Neutrophil (primary cell): ENCODE results near the gene MTMR12.

Experiments used
- H3K27ac ChIP-seq: fragments of 200-600 bp; sonication (generic); 2 replicates; pipeline ENCODE4 v1.5.1; 2016; ENCODE audit warnings: mild to moderate bottlenecking, moderate library complexity
- H3K27me3 ChIP-seq: fragments of 200-600 bp; sonication (generic); 2 replicates; pipeline ENCODE4 v1.6.0; 2016; ENCODE audit warnings: mild to moderate bottlenecking
- H3K36me3 ChIP-seq: fragments of 200-600 bp; sonication (generic); 2 replicates; pipeline ENCODE4 v1.5.1; 2017
- H3K4me1 ChIP-seq, 2 experiments: fragments of 200-600 bp in 1 of 2; sonication (generic) in 1 of 2; 1 replicate in 1 of 2; 2 replicates in 1 of 2; pipeline versions ENCODE4 v1.5.1 to v1.6.1; 2013 to 2016; ENCODE audit warnings: low read depth in 1 of 2, low read length in 1 of 2, mild to moderate bottlenecking in 1 of 2, moderate library complexity in 1 of 2; ENCODE audit not compliant: control insufficient read depth in 1 of 2, insufficient read depth in 1 of 2
- H3K4me3 ChIP-seq, 2 experiments: fragments of 200-600 bp in 1 of 2; sonication (generic) in 1 of 2; 1 replicate in 1 of 2; 2 replicates in 1 of 2; pipeline ENCODE4 v1.5.1; 2013 to 2016; ENCODE audit warnings: low read depth in 1 of 2, low read length in 1 of 2, mild to moderate bottlenecking in 1 of 2, moderate library complexity in 1 of 2
- H3K9me3 ChIP-seq: fragments of 200-600 bp; sonication (generic); 2 replicates; pipeline ENCODE4 v1.5.1; 2016
- TF ChIP-seq, protein P1 (sequence below): fragments of 200-600 bp; sonication (generic); IDR thresholded peaks from 2 replicates; pipeline ENCODE4 v1.5.1; 2016; ENCODE audit warnings: antibody characterized with exemption

MTMR12 gene

DNA sequence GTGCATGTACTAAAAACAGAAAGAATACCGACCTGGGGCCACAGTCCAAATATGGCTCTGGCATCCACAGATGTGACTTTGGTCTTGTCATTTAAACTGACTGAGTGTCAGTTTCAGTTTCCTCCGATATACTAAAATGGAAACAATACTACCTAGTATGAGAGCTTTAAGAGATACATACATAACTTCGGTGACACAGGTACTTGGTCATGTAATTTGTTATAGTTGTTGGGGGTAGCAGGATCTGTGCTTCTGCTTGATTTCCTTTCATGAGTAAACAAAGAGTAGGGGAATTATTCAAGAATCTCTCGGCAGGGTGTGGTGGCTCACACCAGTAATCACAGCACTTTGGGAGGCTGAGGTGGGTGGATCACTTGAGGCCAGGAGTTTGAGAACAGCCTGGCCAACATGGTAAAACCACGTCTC, 32.1 kb downstream of the MTMR12 start:
- H3K27me3 ChIP-seq = no peaks in the 10 kb centered on the region
- TF ChIP-seq, protein P1, sequence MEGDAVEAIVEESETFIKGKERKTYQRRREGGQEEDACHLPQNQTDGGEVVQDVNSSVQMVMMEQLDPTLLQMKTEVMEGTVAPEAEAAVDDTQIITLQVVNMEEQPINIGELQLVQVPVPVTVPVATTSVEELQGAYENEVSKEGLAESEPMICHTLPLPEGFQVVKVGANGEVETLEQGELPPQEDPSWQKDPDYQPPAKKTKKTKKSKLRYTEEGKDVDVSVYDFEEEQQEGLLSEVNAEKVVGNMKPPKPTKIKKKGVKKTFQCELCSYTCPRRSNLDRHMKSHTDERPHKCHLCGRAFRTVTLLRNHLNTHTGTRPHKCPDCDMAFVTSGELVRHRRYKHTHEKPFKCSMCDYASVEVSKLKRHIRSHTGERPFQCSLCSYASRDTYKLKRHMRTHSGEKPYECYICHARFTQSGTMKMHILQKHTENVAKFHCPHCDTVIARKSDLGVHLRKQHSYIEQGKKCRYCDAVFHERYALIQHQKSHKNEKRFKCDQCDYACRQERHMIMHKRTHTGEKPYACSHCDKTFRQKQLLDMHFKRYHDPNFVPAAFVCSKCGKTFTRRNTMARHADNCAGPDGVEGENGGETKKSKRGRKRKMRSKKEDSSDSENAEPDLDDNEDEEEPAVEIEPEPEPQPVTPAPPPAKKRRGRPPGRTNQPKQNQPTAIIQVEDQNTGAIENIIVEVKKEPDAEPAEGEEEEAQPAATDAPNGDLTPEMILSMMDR = no peak
- H3K27ac ChIP-seq = no peak overlapping the region
- H3K9me3 ChIP-seq = no peaks in the 10 kb centered on the region
- no peaks in the 10 kb centered on the region for H3K36me3 ChIP-seq
- H3K4me1 ChIP-seq = peaks cover 9 to 12% of the 10 kb centered on the region in 2 experiments
- no peak overlapping the region for H3K4me3 ChIP-seq

DNA sequence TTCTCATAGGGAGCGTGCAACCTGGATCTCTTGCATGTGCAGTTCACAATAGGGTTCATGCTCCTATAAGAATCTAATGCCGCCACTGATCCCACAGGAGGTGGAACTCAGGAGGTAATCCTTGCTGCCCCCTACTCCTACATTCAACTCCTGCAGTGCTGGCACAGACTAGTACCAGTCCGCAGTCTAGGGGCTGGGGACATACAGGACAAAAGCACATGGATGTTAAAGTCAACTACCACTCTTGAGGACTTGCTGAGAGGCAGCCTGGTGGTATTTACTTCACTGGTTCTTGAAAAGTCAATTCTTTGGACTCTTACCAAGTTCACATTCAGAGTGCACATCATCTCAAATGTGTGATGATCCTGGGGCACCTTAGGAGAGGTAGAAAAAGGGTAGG, 33.0 kb downstream of the MTMR12 start:
- Histone ChIP-seq H3K4me1 (peaks cover 9 to 12% of the 10 kb centered on the region in 2 experiments), H3K9me3 (no peaks in the 10 kb centered on the region), H3K27me3 (no peaks in the 10 kb centered on the region), H3K27ac (no peak overlapping the region), H3K4me3 (no peak overlapping the region), H3K36me3 (no peaks in the 10 kb centered on the region)
- TF ChIP-seq, protein P1 = no peak

DNA sequence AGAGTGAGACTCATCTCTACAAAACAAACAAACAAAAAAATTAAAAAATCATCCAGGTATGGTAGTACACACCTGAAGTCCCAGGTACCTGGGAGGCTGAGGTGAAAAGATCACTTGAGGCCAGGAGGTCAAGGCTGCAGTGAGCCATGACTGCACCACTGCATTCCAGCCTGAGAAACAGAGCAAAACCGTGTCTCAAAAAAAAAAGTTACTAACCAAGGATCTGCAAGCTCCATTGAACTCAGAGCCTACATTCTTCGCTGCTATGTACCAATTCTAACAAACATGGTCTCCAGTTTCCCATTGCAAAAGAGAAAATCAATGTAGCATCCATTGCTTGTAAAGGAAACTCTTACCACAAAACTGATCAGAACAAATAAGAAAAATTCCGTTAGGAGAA, 33.5 kb downstream of the MTMR12 start:
- Histone ChIP-seq H3K4me3 (no peak overlapping the region), H3K27ac (no peak overlapping the region), H3K27me3 (no peaks in the 10 kb centered on the region), H3K9me3 (no peaks in the 10 kb centered on the region), H3K36me3 (no peaks in the 10 kb centered on the region), H3K4me1 (peaks cover 9 to 12% of the 10 kb centered on the region in 2 experiments)
- TF ChIP-seq, protein P1 = no peak

DNA sequence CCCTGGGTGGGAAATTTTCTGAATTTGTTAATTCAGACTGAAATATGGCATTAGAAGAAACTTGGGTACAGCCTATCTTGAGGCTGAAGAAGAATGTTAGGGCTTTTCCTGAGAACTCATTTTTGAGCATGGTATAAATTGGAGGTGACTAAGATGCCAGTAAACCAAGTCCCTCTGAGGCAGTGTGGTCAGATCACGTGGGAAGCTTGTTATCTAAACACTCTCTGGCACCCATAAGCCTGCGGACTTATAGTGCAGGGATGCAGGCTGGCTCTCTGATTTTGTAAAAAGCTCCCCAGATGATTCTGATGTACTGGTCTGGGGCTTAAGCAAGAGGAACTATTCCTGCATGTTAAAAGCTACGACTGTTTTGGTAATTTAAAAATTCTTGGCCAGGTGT, 34.3 kb downstream of the MTMR12 start:
- no peaks in the 10 kb centered on the region for H3K9me3 ChIP-seq
- no peaks in the 10 kb centered on the region for H3K27me3 ChIP-seq
- no peak overlapping the region for H3K4me3 ChIP-seq
- H3K27ac ChIP-seq = no peak overlapping the region
- TF ChIP-seq, protein P1 = no peak
- peaks cover 9 to 12% of the 10 kb centered on the region in 2 experiments for H3K4me1 ChIP-seq
- peaks cover 3% of the 10 kb centered on the region for H3K36me3 ChIP-seq

DNA sequence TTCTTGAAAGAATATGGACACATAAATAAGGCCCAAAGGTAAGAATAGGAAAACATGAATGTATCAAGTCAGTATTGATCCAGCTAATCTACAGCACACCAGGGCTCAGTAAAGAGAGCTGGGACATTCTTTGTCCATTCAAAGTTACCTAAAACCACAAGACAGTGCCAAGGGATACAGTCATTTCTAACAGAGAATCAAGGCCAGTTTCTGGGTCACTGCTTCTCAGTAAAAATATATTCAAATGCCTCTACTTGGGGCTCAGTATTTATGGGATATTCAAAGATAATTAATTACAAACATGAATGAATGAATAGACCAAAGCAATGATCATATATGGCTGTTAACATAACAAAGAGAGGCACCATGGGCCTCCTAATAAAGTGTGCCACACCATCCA, 34.9 kb downstream of the MTMR12 start:
- Histone ChIP-seq H3K9me3 (no peaks in the 10 kb centered on the region), H3K4me1 (peaks cover 9 to 12% of the 10 kb centered on the region in 2 experiments), H3K4me3 (no peak overlapping the region), H3K27ac (no peak overlapping the region), H3K36me3 (peaks cover 4% of the 10 kb centered on the region), H3K27me3 (no peaks in the 10 kb centered on the region)
- TF ChIP-seq, protein P1 = no peak
